PC-3 (cell line): ENCODE results near the gene TTLL9. TPM values are rescaled to one million over a fixed set of nuclear protein-coding genes. Genes with fewer than 3 reads are reported as not detected.

Experiments
- ATAC-seq: fragments of 200-7000 bp; cut with Tn5 transposase; 2 replicates; pipeline ENCODE4 v1.9.1; 2020; ENCODE audit warnings: mild to moderate bottlenecking, moderate library complexity
- BruUV-seq: library from RNA; stranded (reverse); fragments of 400-500 nt; replicated peaks from 2 replicates; lab custom pipeline; 2021; lab: Mats Ljungman, UMichigan
- CTCF ChIA-PET: fragments of 300-600 bp; sonication (Branson Sonifier 250); formaldehyde crosslinking; loops from one replicate; lab custom pipeline; 2022; ENCODE audit warnings: antibody characterized with exemption; lab: Charles Lee
- POLR2A ChIA-PET: fragments of 300-600 bp; sonication (Branson Sonifier 250); formaldehyde crosslinking; loops from one replicate; lab custom pipeline; 2022; ENCODE audit warnings: antibody characterized with exemption; ENCODE audit not compliant: unreplicated experiment; lab: Charles Lee
- DNase-seq: peaks from one replicate; pipeline ENCODE4 v3.0.0-alpha.2; 2015
- H2AFZ ChIP-seq: fragments of 300-600 bp; sonication (generic); 2 replicates; pipeline ENCODE4 v1.6.0; 2016; ENCODE audit warnings: antibody characterized with exemption, low read length
- H3F3A ChIP-seq: fragments of 300-600 bp; sonication (generic); one replicate; pipeline ENCODE4 v1.6.0; 2017; ENCODE audit warnings: antibody characterized with exemption, low read length, control low read depth, mild to moderate bottlenecking; ENCODE audit not compliant: unreplicated experiment
- H3K27ac ChIP-seq: fragments of 300-600 bp; sonication (generic); 2 replicates; pipeline ENCODE4 v1.5.1; 2016; ENCODE audit warnings: mild to moderate bottlenecking, low read length
- H3K27me3 ChIP-seq: fragments of 300-600 bp; sonication (generic); 2 replicates; pipeline ENCODE4 v1.6.1; 2016; ENCODE audit warnings: low read length, mixed read lengths
- H3K36me3 ChIP-seq: fragments of 300-600 bp; sonication (generic); 2 replicates; pipeline ENCODE4 v1.6.1; 2016; ENCODE audit warnings: low read depth, mixed run types, low read length, mixed read lengths
- H3K4me1 ChIP-seq: fragments of 300-600 bp; sonication (generic); 2 replicates; pipeline ENCODE4 v1.5.1; 2016; ENCODE audit warnings: low read length; ENCODE audit not compliant: insufficient read depth
- H3K4me2 ChIP-seq: fragments of 300-600 bp; sonication (generic); 2 replicates; pipeline ENCODE4 v1.6.0; 2016; ENCODE audit warnings: low read length
- H3K4me3 ChIP-seq: fragments of 300-600 bp; sonication (generic); 2 replicates; pipeline ENCODE4 v1.5.1; 2016; ENCODE audit warnings: mild to moderate bottlenecking, low read length, mixed read lengths
- H3K79me2 ChIP-seq: fragments of 300-600 bp; sonication (generic); 2 replicates; pipeline ENCODE4 v1.6.1; 2017; ENCODE audit warnings: low read length, mixed read lengths
- H3K9ac ChIP-seq: fragments of 300-600 bp; sonication (generic); 2 replicates; pipeline ENCODE4 v1.6.0; 2016; ENCODE audit warnings: mild to moderate bottlenecking, low read length
- H3K9me2 ChIP-seq: fragments of 300-600 bp; sonication (generic); replicated peaks from 2 replicates; pipeline ENCODE4 v1.6.1; 2016; ENCODE audit warnings: mixed run types, low read length, mixed read lengths
- H3K9me3 ChIP-seq: fragments of 300-600 bp; sonication (generic); 2 replicates; pipeline ENCODE4 v1.6.1; 2016; ENCODE audit warnings: low read length, mixed read lengths
- H4K20me1 ChIP-seq: fragments of 300-600 bp; sonication (generic); 2 replicates; pipeline ENCODE4 v1.6.1; 2016; ENCODE audit warnings: low read length, mixed read lengths
- CTCF ChIP-seq: fragments of 300-600 bp; sonication (generic); conservative IDR thresholded peaks from 2 replicates; pipeline ENCODE4 v1.5.1; 2017; ENCODE audit warnings: antibody characterized with exemption, low read depth, mild to moderate bottlenecking, low read length
- EZH2 ChIP-seq: fragments of 300-600 bp; sonication (generic); IDR thresholded peaks from one replicate; pipeline ENCODE4 v1.6.1; 2017; ENCODE audit warnings: antibody characterized with exemption, mild to moderate bottlenecking, low read length; ENCODE audit not compliant: unreplicated experiment
- EZH2phosphoT487 ChIP-seq: fragments of 300-600 bp; sonication (generic); IDR thresholded peaks from 2 replicates; pipeline ENCODE4 v1.6.1; 2018; ENCODE audit warnings: mild to moderate bottlenecking, antibody characterized with exemption, low read length, borderline replicate concordance
- intact Hi-C: fragments of 100-400 bp; cut with micrococcal nuclease; formaldehyde crosslinking; loops from 2 replicates; pipeline ENCODE4 v1.9.0; 2023
- total RNA-seq: library from RNA; depleted of rRNA; stranded (reverse); fragments of >200 nt; gene quantifications from 2 replicates; pipeline ENCODE4 v1.2.3, GENCODE V29; 2014

Gene TTLL9
- total RNA-seq, 1 experiment from 2014 or later: not detected

GRCh38 chr20:31883829-31884228, 13.4 kb downstream of the TTLL9 start:
- H4K20me1 ChIP-seq: no peaks in the 10 kb centered on the region
- TF ChIP-seq EZH2phosphoT487 (no peak), CTCF (no peak), EZH2 (no peak)
- CTCF ChIA-PET: interaction anchor here (0.7 kb wide), 1 partner anchor 936 kb away, joined by 3 read pairs; no protein-coding TSS in a partner anchor
- no peak overlapping the region for H2AFZ ChIP-seq
- H3F3A ChIP-seq: no peaks in the 10 kb centered on the region
- H3K27ac ChIP-seq: no peak overlapping the region
- no peak overlapping the region for H3K4me3 ChIP-seq
- H3K4me1 ChIP-seq: 0 out of 2 replicates have a peak, but pooled peaks cover 9% of the 10 kb centered on the region
- ATAC-seq: no peak
- POLR2A ChIA-PET: no interaction called here
- H3K79me2 ChIP-seq: no peaks in the 10 kb centered on the region
- H3K27me3 ChIP-seq: peaks cover 13% of the 10 kb centered on the region; the same call in 1 of the 2 replicates
- H3K36me3 ChIP-seq: no peaks in the 10 kb centered on the region
- intact Hi-C loops: no loop called here
- BruUV-seq: no TSS peak
- H3K4me2 ChIP-seq: no peak overlapping the region
- H3K9me3 ChIP-seq: no peaks in the 10 kb centered on the region
- DNase-seq: no peak
- no peaks in the 10 kb centered on the region for H3K9me2 ChIP-seq
- no peak overlapping the region for H3K9ac ChIP-seq

GRCh38 chr20:31890646-31891045, 20.2 kb downstream of the TTLL9 start:
- BruUV-seq: no TSS peak
- CTCF ChIA-PET: no interaction called here
- Histone ChIP-seq H3K4me2 (no peak overlapping the region), H3K36me3 (no peaks in the 10 kb centered on the region), H3K27me3 (peaks cover 27% of the 10 kb centered on the region), H3K27ac (no peak overlapping the region), H2AFZ (no peak overlapping the region), H3K4me1 (no peaks in the 10 kb centered on the region), H3K9me2 (no peaks in the 10 kb centered on the region), H3K4me3 (no peak overlapping the region), H4K20me1 (no peaks in the 10 kb centered on the region), H3K9ac (no peak overlapping the region), H3F3A (no peaks in the 10 kb centered on the region), H3K9me3 (no peaks in the 10 kb centered on the region), H3K79me2 (no peaks in the 10 kb centered on the region)
- POLR2A ChIA-PET: no interaction called here
- DNase-seq (no peak), ATAC-seq (no peak)
- intact Hi-C loops: no loop called here
- TF ChIP-seq CTCF (no peak), EZH2 (no peak), EZH2phosphoT487 (no peak)

GRCh38 chr20:31894980-31895675, 24.7 kb downstream of the TTLL9 start:
- ChIA-PET POLR2A (no interaction called here), CTCF (no interaction called here)
- Histone ChIP-seq H3K4me2 (0 out of 2 replicates have a peak overlapping the region, but pooled peaks have one; percentile 3), H3K9me3 (no peaks in the 10 kb centered on the region), H3K79me2 (no peaks in the 10 kb centered on the region), H3K27ac (no peak overlapping the region), H3K9me2 (no peaks in the 10 kb centered on the region), H3K9ac (no peak overlapping the region), H3K4me3 (no peak overlapping the region), H4K20me1 (no peaks in the 10 kb centered on the region), H3K36me3 (no peaks in the 10 kb centered on the region), H3F3A (no peaks in the 10 kb centered on the region), H3K27me3 (peaks cover 22% of the 10 kb centered on the region), H2AFZ (peak overlapping the region; percentile 44), H3K4me1 (no peaks in the 10 kb centered on the region)
- intact Hi-C loops: no loop called here
- DNase-seq: peak; percentile 72
- TF ChIP-seq EZH2phosphoT487 (no peak), CTCF (no peak), EZH2 (no peak)
- BruUV-seq: no TSS peak
- peak; percentile 100 for ATAC-seq
